OCI-M1 (cell line): ENCODE results near the gene LRP4.
A peak's percentile ranks its signal among the peaks of the same experiment; 100 is the strongest.

Source experiments
- DNase-seq: peaks from one replicate; lab custom pipeline; 2025; lab: John Stamatoyannopoulos, UW

The LRP4 gene

DNA sequence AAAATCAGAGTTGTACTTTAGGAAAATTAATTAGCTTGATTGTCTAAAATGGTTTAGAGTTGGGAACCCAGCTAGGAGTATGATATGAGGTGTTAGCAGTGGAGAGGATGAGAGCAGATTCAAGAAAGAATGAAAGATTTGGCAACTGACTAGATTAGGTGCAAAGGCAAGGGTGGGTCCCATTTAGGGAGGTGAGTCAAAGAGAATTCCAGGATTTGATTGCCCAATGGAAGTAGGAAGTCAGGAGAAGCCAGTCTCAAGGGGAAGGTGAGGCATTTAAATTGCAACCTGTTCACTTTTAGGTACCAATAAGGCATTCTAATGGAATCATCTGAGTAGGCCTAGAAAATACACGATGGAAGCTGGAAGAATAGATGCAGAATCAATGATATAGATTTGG lies 68.7 kb downstream of the LRP4 start:
- no peak for DNase-seq

DNA sequence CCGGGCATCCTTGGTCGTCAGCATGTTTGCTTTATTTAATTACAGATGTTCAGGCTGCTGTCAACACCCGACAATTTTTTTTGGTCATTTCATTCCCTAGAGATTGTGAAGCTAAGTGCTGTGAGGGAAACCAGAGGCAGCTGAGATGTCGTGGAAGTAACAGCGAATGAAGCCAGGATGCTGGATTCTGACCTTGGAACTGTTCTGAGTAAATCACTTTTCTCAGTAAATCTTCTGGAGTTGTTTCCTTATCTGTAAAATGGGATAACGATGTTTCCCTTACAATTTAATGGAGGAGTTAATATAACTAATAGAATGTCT lies 71.9 kb downstream of the LRP4 start:
- no peak for DNase-seq

DNA sequence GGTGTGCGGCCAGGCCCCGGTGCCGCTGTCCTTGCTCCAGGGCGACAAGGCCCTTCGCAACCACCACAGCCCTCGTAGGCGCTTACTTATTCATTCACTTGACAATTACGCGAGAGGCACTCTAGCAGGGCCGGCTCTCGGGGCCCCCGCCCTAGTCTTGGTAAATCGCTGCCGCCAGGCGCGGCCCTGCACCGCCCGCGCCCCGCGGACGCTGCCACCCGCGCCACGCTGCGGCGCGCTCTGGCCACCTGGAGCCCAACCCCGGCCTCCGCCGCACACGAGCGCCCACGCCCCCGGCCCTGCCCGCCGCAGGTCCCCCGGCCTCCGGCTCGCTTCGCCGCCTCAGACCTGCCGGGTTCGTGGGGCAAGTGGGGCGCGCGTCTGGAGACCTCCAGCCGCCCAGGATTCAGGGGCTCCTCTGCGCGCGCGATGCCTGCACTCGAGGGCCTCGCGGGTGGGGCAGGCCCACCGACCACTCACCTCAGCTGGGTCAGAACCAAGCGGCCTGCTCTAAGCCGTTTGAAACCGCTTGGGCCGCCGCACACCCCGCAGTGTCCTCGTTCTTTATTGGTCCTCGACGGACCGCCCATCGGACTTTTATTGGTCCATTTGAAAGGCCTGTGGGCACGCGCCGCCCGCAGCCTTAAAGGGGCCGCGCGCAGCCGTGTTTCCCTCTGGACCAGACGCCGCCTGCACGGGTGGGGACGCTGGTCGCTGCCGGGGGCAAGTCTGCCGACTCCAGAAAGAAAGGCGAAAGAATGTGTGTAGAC lies 72.4 kb downstream of the LRP4 start, which contains the start of gene CKAP5:
Gene CKAP5 (minus strand): TSS at position 541 of the 770 bp plus-strand sequence. CDS start 25,049 bp downstream, outside the sequence.
- DNase-seq: peak; percentile 93

GRCh38 chr11:46845440-46845739 lies 73.0 kb downstream of the LRP4 start:
- no peak for DNase-seq

DNA sequence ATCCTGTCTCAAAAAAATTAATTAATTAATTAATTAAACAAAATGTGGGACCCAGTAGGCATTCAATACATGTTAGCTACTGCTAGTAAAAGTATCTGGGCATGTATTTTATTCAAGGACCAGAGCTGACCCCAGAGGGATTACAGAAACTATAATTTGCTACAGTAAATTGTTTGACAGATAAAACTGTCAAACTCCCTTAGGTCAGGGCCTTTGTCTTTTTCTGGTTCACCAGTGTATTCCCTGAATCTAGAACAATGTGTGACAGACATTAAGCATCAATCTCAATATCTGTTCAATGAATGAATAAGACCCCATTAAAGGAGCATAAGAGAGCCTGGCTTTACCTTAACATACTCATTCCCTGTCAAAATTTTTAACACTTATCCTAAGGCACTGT lies 78.2 kb downstream of the LRP4 start:
- no peak for DNase-seq

DNA sequence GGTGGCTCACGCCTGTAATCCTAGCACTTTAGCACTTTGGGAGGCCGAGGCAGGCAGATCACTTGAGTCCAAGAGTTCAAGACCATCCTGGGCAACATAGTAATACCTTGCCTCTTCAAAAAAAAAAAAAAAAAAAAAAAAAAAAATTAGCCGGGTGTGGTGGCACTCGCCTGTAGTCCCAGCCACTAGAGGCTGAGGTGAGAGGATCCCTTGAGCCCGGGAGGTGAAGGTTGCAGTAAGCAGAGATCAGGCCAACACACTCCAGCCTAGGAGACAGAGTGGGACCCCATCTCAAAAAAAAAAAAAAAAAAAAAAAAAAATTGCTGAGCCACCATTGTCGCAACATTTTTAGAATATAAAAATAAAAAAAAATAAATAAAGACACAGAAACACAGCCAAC lies 79.8 kb downstream of the LRP4 start:
- no peak for DNase-seq

DNA sequence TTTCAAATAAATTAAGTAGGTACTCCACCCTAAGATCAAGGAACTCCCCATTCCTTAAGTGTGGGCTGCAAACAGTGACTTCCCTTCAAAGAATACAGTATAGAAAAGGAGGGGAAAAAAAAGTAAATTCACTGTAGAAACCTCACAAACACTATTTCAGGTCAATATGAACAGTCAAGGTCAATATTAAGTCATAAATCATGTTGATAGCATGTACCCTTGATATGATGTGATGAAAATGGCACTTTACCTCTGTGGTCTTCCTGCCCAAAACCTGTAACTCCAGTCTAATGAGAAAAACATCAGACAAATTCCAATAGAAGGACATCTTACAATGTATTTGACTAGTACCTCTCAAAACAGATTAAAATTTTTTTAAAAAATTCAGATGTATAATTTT lies 80.5 kb downstream of the LRP4 start:
- no peak for DNase-seq

- DNase-seq: no peak
Observed at GRCh38 chr11:46836870-46837269, 81.5 kb downstream of the LRP4 start.

DNA sequence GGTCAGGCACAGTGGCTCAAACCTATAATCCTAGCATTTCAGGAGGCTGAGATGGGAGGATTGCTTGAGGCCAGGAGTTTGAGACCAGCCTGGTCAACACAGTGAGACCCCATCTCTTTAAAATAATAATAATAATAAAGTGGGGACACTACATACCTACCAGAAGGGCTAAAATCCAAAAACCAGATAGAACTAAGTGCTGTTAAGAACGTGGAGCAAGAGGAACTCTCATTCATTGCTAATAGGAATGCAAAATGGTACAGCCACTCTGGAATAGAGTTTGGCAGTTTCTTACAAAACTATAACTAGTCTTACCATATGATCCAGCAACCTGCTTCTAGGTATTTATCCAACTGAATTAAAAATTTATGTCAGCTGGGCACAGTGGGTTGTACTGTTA lies 81.9 kb downstream of the LRP4 start:
- DNase-seq: no peak

DNA sequence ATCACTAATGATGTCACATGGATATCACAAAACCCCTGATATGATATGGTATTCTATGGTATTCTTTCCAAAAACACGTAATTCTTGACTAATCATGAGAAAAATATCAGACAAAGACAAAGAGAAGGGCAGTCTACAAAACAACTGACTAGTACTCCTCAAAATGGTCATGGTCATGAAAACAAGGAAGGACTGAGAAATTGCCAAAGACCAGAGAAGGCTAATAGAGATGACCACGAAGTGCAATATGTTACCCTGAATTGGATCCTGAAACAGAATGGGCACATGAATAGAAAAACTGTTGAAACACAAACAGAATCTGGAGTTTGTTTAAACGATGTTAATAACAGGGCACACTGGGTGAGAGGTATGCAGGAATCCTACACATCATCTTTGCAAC lies 82.5 kb downstream of the LRP4 start:
- DNase-seq: no peak

DNA sequence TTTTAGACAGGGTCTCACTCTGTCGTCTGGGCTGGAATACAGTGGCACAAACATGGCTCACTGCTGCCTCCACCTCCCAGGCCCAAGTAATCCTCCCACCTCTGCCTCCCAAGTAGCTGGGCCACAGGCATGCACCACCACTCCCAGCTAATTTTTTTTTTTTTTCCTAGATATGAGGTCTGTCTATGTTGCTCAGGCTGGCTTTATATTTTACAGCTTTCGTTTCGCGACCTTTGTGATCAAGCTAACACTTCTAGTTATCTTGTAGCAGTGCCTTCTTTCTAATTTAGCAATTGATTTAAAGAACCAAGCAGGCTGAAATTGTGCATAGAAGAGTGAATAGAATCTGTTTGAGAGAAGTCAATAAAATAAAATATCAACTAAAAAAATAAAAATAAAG lies 83.5 kb downstream of the LRP4 start:
- no peak for DNase-seq

DNA sequence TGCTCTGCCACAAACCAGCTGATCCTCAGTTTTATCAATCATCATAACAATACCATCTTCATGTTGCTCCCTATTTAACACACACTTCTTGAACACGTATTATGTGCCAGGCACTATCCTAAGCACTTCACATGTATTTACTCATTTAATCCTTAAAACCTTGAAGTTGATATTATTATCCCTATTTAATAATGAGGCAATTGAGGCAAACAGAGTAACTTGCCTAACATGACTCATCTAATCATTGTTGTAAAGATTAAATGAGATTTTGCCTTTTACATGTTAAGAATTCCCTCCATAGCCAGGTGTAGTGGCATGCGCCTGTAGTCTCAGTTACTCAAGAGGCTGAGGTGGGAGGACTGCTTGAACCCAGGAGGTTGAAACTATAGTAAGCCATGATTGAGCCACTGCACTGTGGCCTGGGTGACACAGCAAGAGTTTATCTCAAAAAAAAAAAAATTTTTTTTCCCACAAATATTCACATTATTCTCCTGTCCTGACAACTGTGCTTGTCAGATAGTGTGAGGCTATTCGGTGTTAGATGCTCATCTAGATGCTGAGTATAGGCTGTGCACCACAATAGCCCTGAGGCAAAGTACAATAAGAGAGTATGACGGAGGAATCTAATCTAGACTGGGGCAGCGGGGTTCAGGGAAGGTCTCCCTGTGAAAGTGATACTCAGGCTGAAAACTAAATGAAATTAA lies 85.7 kb downstream of the LRP4 start:
- peak; percentile 92 for DNase-seq

DNA sequence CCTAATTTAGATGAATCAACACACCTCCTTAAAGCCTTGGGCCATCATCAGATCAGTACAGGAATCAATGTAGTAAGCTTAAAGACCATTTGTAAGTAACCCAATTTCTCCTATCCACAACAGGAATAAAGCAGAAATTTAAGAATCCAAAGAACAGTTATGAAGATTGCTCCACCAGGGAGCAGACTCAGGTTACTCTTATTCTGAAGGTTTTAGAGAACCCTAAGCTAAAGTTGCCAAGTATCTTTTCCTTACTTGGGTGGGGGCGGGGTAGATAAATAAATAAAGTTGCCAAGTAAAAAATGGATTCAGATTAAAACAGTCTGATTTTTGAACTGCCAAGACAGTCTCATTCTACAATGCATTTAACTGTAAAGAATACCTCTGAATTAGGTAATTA lies 90.4 kb downstream of the LRP4 start:
- DNase-seq: peak; percentile 44

DNA sequence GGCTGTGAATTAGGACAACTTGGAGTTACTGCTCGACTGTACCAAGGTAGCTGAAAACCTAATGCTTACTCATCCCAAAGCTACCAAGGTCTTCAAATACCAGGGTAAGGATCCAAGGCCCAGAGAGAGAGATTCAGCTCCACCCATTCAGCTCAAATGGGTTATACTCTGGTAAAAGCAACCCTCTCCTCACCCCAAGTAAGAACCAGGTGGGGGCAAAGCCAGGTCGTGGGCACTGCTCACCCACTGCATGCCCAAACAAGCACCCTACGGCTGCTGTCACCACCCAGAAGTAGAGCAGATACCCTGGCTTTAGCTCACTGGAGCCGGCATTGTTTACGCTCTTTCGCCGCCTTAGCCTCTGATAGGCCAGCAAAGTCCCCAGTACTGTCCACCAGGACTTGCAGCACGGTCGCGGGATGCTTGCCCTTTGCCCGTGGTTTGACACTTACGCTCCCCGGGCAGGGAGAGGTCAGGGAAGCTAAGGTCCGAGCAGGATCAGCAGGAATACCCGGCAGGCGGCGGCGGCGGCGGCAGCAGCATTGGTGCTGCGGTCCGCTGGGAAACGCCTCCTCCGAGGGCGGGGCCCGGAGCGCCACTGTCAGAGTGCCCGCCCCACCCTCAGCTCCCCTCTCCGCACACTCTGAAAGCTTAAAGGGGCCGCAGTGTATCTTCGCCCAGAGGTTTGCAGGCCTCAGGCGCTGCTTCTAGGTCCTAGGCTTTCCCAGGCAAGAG lies 91.9 kb downstream of the LRP4 start:
- DNase-seq: peak; percentile 89

DNA sequence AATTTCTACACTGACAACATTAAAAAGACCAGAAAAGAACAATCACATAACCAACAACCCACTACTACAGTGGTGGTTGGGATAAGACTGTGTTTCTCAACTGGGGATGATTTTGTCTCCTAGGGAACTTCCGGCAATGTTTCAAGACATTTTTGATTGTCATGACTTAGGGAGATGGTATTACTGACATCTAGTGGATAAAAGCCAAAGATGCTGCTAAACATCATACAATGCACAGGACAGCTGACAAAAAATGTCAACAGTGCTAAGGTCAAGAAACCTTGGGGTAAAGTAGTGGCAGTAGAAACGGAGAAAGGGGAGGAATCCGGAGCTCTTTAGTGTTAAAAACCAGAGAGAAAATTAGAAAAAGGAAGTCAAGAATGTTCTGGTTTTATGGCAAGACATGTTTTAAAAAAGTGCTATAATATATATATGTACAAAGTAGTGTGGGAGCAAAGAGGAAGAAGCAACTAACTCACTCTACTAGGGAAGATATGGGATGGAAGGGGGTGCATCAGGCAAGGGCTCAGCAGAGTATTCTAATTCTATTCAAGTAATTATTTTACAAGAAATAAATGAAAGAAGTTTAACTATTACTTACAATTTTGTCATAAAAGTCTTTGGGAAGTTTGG lies 109.4 kb downstream of the LRP4 start:
- peak; percentile 71 for DNase-seq
